NCI-H1436 (cell line): ENCODE data around the gene TACC2.
A peak's percentile ranks its signal among the peaks of the same experiment; 100 is the strongest.
"Not testable (repeated sequence)": the region's sequence is repeated elsewhere in the genome, so short reads cannot be mapped to it uniquely, and the experiment has no call there.

Source experiments
- DNase-seq: peaks from one replicate; lab custom pipeline; 2025; lab: John Stamatoyannopoulos, UW

The TACC2 gene

GRCh38 chr10:121978511-121978910, 10.5 kb upstream of the TACC2 start:
- no peak for DNase-seq

- no peak for DNase-seq
Observed at GRCh38 chr10:121981346-121981745, 7.6 kb upstream of the TACC2 start.

GRCh38 chr10:121983852-121984251, 5.1 kb upstream of the TACC2 start:
- no peak for DNase-seq

- DNase-seq = no peak
Observed at GRCh38 chr10:121984463-121984862, 4.5 kb upstream of the TACC2 start.

- DNase-seq = no peak
Observed at GRCh38 chr10:121990015-121990677, 1.2 kb downstream of the TACC2 start.

- DNase-seq = not testable (repeated sequence)
Observed at GRCh38 chr10:121991727-121992126, 2.8 kb downstream of the TACC2 start.

- no peak for DNase-seq
Observed at GRCh38 chr10:121994429-121994941, 5.5 kb downstream of the TACC2 start.

GRCh38 chr10:121998462-121998861, 9.5 kb downstream of the TACC2 start:
- no peak for DNase-seq

GRCh38 chr10:121999301-121999700, 10.3 kb downstream of the TACC2 start:
- DNase-seq = no peak

GRCh38 chr10:122001698-122002097, 12.7 kb downstream of the TACC2 start:
- DNase-seq = no peak

GRCh38 chr10:122007415-122007814, 18.5 kb downstream of the TACC2 start:
- DNase-seq = no peak

GRCh38 chr10:122010405-122011050, 21.6 kb downstream of the TACC2 start:
- DNase-seq = no peak

- no peak for DNase-seq
Observed at GRCh38 chr10:122012731-122013130, 23.8 kb downstream of the TACC2 start.

- DNase-seq = no peak
Observed at GRCh38 chr10:122013311-122013780, 24.4 kb downstream of the TACC2 start.

GRCh38 chr10:122014652-122015248, 25.8 kb downstream of the TACC2 start:
- DNase-seq = no peak

- DNase-seq = not testable (repeated sequence)
Observed at GRCh38 chr10:122017926-122018325, 29.0 kb downstream of the TACC2 start.

GRCh38 chr10:122018491-122018890, 29.5 kb downstream of the TACC2 start:
- DNase-seq = no peak

GRCh38 chr10:122018951-122019413, 30.0 kb downstream of the TACC2 start:
- no peak for DNase-seq

GRCh38 chr10:122019414-122019975, 30.5 kb downstream of the TACC2 start:
- peak; percentile 8 for DNase-seq

- DNase-seq = no peak
Observed at GRCh38 chr10:122020226-122020625, 31.3 kb downstream of the TACC2 start.

- DNase-seq = no peak
Observed at GRCh38 chr10:122021379-122021778, 32.4 kb downstream of the TACC2 start.

GRCh38 chr10:122021828-122022227, 32.9 kb downstream of the TACC2 start:
- DNase-seq = no peak

- no peak for DNase-seq
Observed at GRCh38 chr10:122022276-122022675, 33.3 kb downstream of the TACC2 start.
